Activated CD8-positive, alpha-beta T cell treated with anti-CD3 and anti-CD28 coated beads, Interleukin-2, amount 10 ng/mL, durations not matched to agents 7 days and 5 days (primary cell): Measurements from ENCODE around the gene SRPK1. TPM values are rescaled to one million over a fixed set of nuclear protein-coding genes. Genes with fewer than 3 reads are reported as not detected.

Source experiments
- ATAC-seq: fragments of 150-1000 bp; cut with Tn5 transposase; one replicate; pipeline ENCODE4 v1.10.0; 2021; ENCODE audit warnings: moderate library complexity
- CTCF ChIA-PET: fragments of 350-600 bp; sonication (Branson Sonifier 250); formaldehyde crosslinking; loops from one replicate; lab custom pipeline; 2021; ENCODE audit warnings: antibody characterized with exemption; lab: Charles Lee
- POLR2A ChIA-PET: fragments of 350-600 bp; sonication (Branson Sonifier 250); formaldehyde crosslinking; loops from one replicate; lab custom pipeline; 2021; ENCODE audit warnings: antibody characterized with exemption; lab: Charles Lee
- DNase-seq: peaks from one replicate; pipeline ENCODE4 v3.0.0-alpha.2; 2020
- H3K27ac Mint-ChIP-seq: one replicate; pipeline ENCODE4 v1.8.0; 2021; ENCODE audit warnings: mild to moderate bottlenecking, mixed read lengths
- H3K27me3 Mint-ChIP-seq: one replicate; pipeline ENCODE4 v1.8.0; 2021; ENCODE audit warnings: low read depth, mixed read lengths
- H3K36me3 Mint-ChIP-seq: one replicate; pipeline ENCODE4 v1.8.0; 2021; ENCODE audit warnings: low read depth, mixed read lengths
- H3K4me1 Mint-ChIP-seq: one replicate; pipeline ENCODE4 v1.8.0; 2021; ENCODE audit warnings: low read depth, mixed read lengths
- H3K4me3 Mint-ChIP-seq: one replicate; pipeline ENCODE4 v1.8.0; 2021; ENCODE audit warnings: mild to moderate bottlenecking, mixed read lengths
- H3K9me3 Mint-ChIP-seq: one replicate; pipeline ENCODE4 v1.8.0; 2022; ENCODE audit warnings: mixed read lengths; ENCODE audit not compliant: insufficient read depth
- total RNA-seq, 2 experiments: library from RNA; stranded (reverse); gene quantifications; one replicate each; pipeline ENCODE4 v1.2.3, GENCODE V29; 2021

The SRPK1 gene
- total RNA-seq, 2 experiments from 2014 or later: 81.2 to 86.3 TPM

DNA sequence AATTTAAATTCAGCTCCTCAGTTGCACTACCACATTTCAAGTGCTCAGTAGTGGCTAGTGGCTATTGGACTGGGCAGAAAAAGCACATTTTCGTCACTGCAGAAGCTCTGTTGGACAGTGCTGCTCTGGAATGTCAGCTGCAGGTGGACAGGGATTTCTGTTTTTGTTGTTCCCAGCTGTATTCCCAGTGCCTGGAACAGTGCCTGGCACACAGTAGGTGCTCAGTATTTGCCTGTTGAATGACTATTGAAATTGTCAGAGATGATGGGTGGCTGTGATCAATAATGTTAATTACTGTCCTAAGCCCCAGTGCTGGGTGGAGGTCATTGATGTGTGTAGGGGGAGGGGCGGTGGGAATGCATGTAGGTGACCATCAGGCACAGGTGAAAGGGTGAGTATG lies 134.6 kb downstream of the SRPK1 start:
- ATAC-seq (no peak), DNase-seq (no peak)
- Mint-ChIP-seq H3K36me3 (no peaks in the 10 kb centered on the region), H3K9me3 (no peaks in the 10 kb centered on the region), H3K27ac (no peak overlapping the region), H3K4me1 (no peaks in the 10 kb centered on the region), H3K4me3 (no peak overlapping the region), H3K27me3 (peaks cover 43% of the 10 kb centered on the region)
- ChIA-PET POLR2A (no interaction called here), CTCF (no interaction called here)

DNA sequence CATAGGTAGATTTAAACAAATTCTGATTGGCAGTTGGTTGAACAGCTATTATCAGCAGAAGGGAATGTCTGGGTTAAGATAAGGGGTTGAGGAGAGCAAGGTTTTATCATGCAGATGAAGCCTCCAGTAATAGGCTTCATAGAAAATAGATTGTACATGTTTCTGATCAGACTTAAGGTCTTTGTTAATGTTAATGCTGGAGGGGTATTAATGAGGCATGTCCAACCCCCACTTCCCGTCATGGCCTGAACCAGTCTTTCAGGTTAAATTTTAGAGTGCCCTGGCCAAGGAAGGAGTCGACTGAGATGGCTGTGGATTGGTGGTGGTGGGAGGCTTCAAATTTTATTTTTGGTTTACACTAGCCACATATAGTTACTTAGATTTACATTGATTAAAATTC lies 136.7 kb downstream of the SRPK1 start:
- DNase-seq: no peak
- ChIA-PET CTCF (no interaction called here), POLR2A (interaction anchor here (0.6 kb wide), 1 partner anchor 20 kb away, joined by 4 read pairs; no protein-coding TSS in a partner anchor)
- Mint-ChIP-seq H3K9me3 (no peaks in the 10 kb centered on the region), H3K4me1 (no peaks in the 10 kb centered on the region), H3K36me3 (no peaks in the 10 kb centered on the region), H3K27ac (no peak overlapping the region), H3K4me3 (no peak overlapping the region), H3K27me3 (peaks cover 43% of the 10 kb centered on the region)
- ATAC-seq: no peak

Other genes starting within 250 kb of the SRPK1 start
- gene FKBP5, start 232.2 kb downstream of the SRPK1 start, total RNA-seq: 10 to 100 TPM; 78.7 to 79.5 TPM
- under 1 TPM; 0.37 to 0.45 TPM for gene ARMC12, start 184.1 kb downstream of the SRPK1 start, total RNA-seq
- gene CLPSL2, start 144.5 kb downstream of the SRPK1 start, total RNA-seq: not detected
- gene CLPSL1, start 140.1 kb downstream of the SRPK1 start, total RNA-seq: not detected
- gene CLPS, start 123.8 kb downstream of the SRPK1 start, total RNA-seq: not detected
- gene LHFPL5, start 115.7 kb downstream of the SRPK1 start, total RNA-seq: not detected
- gene SLC26A8, start 103.5 kb upstream of the SRPK1 start, total RNA-seq: not detected
- gene MAPK14, start 106.7 kb upstream of the SRPK1 start, total RNA-seq: 10 to 100 TPM; 59.3 to 59.5 TPM
- gene MAPK13, start 209.4 kb upstream of the SRPK1 start, total RNA-seq: 10 to 100 TPM; 42.6 to 43.5 TPM